Measurements from ENCODE around the gene NFIX. TPM values are rescaled to one million over a fixed set of nuclear protein-coding genes. Genes with fewer than 3 reads are reported as not detected.

The NFIX gene
- polyA plus RNA-seq, 3 donors = 0.25 to 3.7 (median 0.90) TPM

GRCh38 chr19:13005253-13005652, 10.0 kb downstream of the NFIX start:
- H3K27me3 ChIP-seq (ENCODE audit: control insufficient read depth in 2 of 2, insufficient read depth in 2 of 2, low read length in 2 of 2) = peaks cover 11 to 21% of the 10 kb centered on the region in 2 donors
- H3K9me3 ChIP-seq (replicated peaks in 1 of 2; ENCODE audit: control insufficient read depth in 1 of 2, insufficient read depth in 1 of 2, low read length in 2 of 2) = peaks cover 0 to 3% of the 10 kb centered on the region in 2 donors
- Mint-ChIP-seq H3K36me3 (peaks cover 3 to 6% of the 10 kb centered on the region in 2 donors), H3K27me3 (ENCODE audit: low read depth in 3 of 3) (peaks cover 16 to 25% (median 22%) of the 10 kb centered on the region in 3 donors), H3K4me3 (no peak overlapping the region), H3K9me3 (peaks cover 0 to 5% (median 0%) of the 10 kb centered on the region in 7 donors), H3K27ac (peak overlapping the region in 1 of 7 donors; percentile 23), H3K4me1 (peaks cover 2% of the 10 kb centered on the region)
- no peak overlapping the region for H2AFZ ChIP-seq (ENCODE audit: insufficient read depth, low read depth, low read length, poor library complexity, severe bottlenecking)
- H3K27ac ChIP-seq (ENCODE audit: low read depth in 1 of 2, low read length in 2 of 2) = no peak overlapping the region
- DNase-seq = no peak
- peaks cover 19% of the 10 kb centered on the region for H4K20me1 ChIP-seq (ENCODE audit: insufficient read depth, low read length)
- no peaks in the 10 kb centered on the region for H3K79me2 ChIP-seq (ENCODE audit: insufficient read depth, low read length)
- H3K4me3 ChIP-seq (replicated peaks in 1 of 3; ENCODE audit: low read depth in 2 of 3, low read length in 3 of 3) = no peak overlapping the region
- no peak for TF ChIP-seq CTCF (IDR thresholded peaks at IDR 0.05)
- no peaks in the 10 kb centered on the region for H3K36me3 ChIP-seq (replicated peaks in 1 of 2; ENCODE audit: control insufficient read depth in 1 of 2, insufficient read depth in 2 of 2, low read length in 2 of 2)
- no peak overlapping the region for H3K9ac ChIP-seq (ENCODE audit: insufficient read depth, low read length, poor library complexity, severe bottlenecking)
- H3K4me1 ChIP-seq (ENCODE audit: control insufficient read depth in 1 of 2, insufficient read depth in 2 of 2, low read length in 2 of 2) = no peaks in the 10 kb centered on the region
- intact Hi-C loops (cut with micrococcal nuclease) = no loop called here
- WGBS (ENCODE audit: insufficient coverage) = 100% methylated on average over 3 of the region's 4 CpGs
- H3K4me2 ChIP-seq (replicated peaks; ENCODE audit: extremely low read depth, low read length, poor library complexity, severe bottlenecking) = no peak overlapping the region

GRCh38 chr19:13005861-13006370, 10.6 kb downstream of the NFIX start:
- H3K4me1 ChIP-seq (ENCODE audit: control insufficient read depth in 1 of 2, insufficient read depth in 2 of 2, low read length in 2 of 2) = no peaks in the 10 kb centered on the region
- H3K27ac Mint-ChIP-seq = no peak overlapping the region
- no peak for TF ChIP-seq CTCF (IDR thresholded peaks at IDR 0.05)
- H3K9me3 Mint-ChIP-seq = peaks cover 0 to 4% (median 0%) of the 10 kb centered on the region in 7 donors
- H3K4me2 ChIP-seq (replicated peaks; ENCODE audit: extremely low read depth, low read length, poor library complexity, severe bottlenecking) = no peak overlapping the region
- H3K4me3 Mint-ChIP-seq = no peak overlapping the region
- peaks cover 23 to 31% (median 29%) of the 10 kb centered on the region in 3 donors for H3K27me3 Mint-ChIP-seq (ENCODE audit: low read depth in 3 of 3)
- H3K27me3 ChIP-seq (ENCODE audit: control insufficient read depth in 2 of 2, insufficient read depth in 2 of 2, low read length in 2 of 2) = peaks cover 16 to 28% of the 10 kb centered on the region in 2 donors
- peaks cover 3 to 6% of the 10 kb centered on the region in 2 donors for H3K36me3 Mint-ChIP-seq
- 94% methylated on average over 4 of the region's 12 CpGs for WGBS (ENCODE audit: insufficient coverage)
- no peak overlapping the region for H3K9ac ChIP-seq (ENCODE audit: insufficient read depth, low read length, poor library complexity, severe bottlenecking)
- peaks cover 0 to 8% of the 10 kb centered on the region in 2 donors for H3K9me3 ChIP-seq (replicated peaks in 1 of 2; ENCODE audit: control insufficient read depth in 1 of 2, insufficient read depth in 1 of 2, low read length in 2 of 2)
- H4K20me1 ChIP-seq (ENCODE audit: insufficient read depth, low read length) = peaks cover 26% of the 10 kb centered on the region
- H2AFZ ChIP-seq (ENCODE audit: insufficient read depth, low read depth, low read length, poor library complexity, severe bottlenecking) = no peak overlapping the region
- no peaks in the 10 kb centered on the region for H3K79me2 ChIP-seq (ENCODE audit: insufficient read depth, low read length)
- H3K27ac ChIP-seq (ENCODE audit: low read depth in 1 of 2, low read length in 2 of 2) = no peak overlapping the region
- H3K4me1 Mint-ChIP-seq = peaks cover 2% of the 10 kb centered on the region
- no peak overlapping the region for H3K4me3 ChIP-seq (replicated peaks in 1 of 3; ENCODE audit: low read depth in 2 of 3, low read length in 3 of 3)
- no peaks in the 10 kb centered on the region for H3K36me3 ChIP-seq (replicated peaks in 1 of 2; ENCODE audit: control insufficient read depth in 1 of 2, insufficient read depth in 2 of 2, low read length in 2 of 2)
- intact Hi-C loops (cut with micrococcal nuclease) = no loop called here
- DNase-seq = no peak
